ENCODE results near the gene FNDC4.
"Not testable (repeated sequence)": the region's sequence is repeated elsewhere in the genome, so short reads cannot be mapped to it uniquely, and the experiment has no call there.

FNDC4 gene, protein sequence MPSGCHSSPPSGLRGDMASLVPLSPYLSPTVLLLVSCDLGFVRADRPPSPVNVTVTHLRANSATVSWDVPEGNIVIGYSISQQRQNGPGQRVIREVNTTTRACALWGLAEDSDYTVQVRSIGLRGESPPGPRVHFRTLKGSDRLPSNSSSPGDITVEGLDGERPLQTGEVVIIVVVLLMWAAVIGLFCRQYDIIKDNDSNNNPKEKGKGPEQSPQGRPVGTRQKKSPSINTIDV

DNA sequence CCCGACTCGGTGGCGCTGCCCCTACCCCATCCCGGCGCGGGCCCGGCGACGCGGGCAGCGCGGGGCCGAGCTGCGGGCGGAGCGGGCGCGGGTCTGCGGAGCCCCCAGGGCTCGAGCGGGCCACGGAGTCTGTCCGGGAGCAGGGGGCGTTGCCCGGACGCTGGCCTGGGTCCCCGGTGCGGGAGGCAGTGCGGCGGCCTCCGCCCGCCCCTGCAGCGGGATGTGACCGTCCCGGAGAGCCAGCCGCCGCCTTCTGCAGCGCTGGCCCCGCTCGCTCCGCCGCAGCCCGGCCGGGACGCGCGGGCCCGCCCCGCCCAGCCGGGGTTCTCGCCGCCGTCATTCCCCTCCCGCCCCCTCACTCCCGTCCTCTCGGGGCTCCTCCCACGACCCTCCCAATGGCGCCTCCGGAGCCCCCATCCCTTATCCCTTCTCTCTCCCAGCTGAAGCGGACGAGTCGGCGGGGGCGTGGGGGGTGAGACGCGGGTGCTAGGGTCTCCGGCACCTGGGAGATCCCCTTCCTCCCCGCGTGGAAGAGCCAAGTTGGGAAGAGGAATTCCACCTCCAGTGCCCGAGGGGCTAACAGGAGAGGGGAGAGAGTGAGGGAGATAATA is at the start of gene FNDC4:
Gene FNDC4, minus strand, starts transcription at position 257 of the 611 bp plus-strand sequence. CDS start 521 bp downstream, outside the sequence.
- no peak for DNase-seq

DNA sequence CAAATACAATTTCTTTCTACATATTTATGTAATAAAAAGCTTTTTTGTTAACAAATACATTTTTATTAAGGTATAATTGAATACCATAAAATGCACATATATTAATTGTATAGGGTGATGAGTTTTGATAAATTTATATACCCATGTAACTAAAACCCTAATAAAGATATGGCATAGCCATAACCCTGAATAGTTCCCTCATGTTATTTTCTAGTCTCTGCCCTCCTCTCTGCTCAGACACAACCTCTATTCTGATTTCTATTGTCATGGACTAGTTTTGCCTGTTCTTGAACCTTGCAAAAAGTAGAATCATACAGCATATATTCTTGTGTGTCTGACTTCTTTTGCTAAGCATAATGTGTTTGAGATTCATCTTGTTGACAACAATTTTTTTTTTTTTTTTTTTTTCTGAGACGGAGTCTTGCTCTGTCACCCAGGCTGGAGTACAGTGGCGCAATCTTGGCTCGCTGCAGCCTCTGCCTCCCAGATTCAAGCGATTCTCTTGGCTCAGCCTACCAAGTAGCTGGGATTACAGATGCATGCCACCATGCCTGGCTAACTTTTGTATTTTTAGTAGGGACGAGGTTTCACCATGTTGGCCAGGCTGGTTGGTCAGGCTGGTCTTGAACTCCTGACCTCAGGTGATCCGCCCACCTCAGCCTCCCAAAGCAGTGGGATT is 49.3 kb upstream of the FNDC4 start:
- no peak for DNase-seq

DNA sequence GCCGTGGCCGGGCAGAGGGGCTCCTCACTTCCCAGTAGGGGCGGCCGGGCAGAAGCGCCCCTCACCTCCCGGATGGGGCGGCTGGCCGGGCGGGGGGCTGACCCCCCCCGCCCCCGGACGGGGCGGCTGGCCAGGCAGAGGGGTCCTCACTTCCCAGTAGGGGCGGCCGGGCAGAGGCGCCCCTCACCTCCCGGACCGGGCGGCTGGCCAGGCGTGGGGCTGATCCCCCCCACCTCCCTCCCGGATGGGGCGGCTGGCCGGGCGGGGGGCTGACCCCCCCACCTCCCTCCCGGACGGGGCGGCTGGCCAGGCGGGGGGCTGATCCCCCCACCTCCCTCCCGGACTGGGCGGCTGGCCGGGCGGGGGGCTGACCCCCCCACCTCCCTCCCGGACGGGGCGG is 44.6 kb upstream of the FNDC4 start:
- not testable (repeated sequence) for DNase-seq

DNA sequence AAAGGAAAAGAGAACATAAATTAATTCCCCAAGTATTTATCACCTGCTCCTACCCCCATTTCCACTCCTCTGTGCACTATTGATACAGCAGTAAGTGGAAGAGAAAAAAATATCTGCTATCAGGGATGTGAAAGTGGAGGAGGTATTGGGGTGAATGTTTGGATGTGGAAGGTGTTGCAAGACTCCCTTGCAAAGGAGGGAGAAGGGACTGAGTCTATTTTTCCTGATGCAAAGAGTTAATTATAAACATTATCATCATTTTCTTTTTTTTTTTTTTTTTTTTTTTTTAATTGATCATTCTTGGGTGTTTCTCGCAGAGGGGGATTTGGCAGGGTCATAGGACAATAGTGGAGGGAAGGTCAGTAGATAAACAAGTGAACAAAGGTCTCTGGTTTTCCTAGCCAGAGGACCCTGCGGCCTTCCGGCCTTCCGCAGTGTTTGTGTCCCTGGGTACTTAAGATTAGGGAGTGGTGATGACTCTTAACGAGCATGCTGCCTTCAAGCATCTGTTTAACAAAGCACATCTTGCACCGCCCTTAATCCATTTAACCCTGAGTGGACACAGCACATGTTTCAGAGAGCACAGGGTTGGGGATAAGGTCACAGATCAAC is 43.9 kb upstream of the FNDC4 start:
- not testable (repeated sequence) for DNase-seq

DNA sequence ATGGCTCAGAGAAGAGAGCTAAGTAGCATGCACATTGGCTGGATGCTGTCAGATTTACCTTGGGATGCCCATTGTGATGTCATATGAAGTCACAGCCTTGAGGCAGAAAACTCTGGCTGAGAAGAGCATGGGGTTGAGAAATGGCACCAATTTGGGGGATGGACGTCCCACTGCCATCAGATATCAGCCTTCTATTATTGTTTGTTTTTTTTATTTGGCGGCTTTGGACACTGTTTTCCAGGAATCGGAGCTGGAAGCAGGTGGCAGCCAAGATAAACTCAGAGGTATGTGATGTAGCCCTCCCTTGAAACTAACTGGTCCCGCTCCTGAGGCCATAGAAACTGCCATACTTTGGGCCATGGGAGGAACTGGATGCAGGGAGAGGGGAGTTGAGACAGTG is 42.3 kb upstream of the FNDC4 start:
- DNase-seq = no peak

DNA sequence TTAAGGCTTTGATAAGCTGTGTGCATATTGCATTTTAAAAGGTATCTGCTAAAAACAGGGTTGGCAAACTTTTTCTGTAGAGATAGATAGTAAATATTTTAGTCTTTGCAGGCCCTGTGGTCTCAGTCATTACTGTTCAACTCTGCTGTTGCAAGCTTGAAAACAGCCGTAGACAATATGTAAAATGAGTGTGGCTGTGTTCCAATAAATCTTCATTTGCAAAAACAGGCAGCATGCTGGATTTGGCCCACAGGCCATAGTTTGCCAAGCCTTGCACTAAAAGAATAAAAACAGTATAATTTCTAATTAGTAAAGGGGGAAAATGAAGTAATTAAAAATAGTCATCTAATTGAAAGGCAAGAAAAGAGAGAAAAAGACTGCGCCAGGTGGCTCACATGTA is 37.0 kb upstream of the FNDC4 start:
- no peak for DNase-seq

DNA sequence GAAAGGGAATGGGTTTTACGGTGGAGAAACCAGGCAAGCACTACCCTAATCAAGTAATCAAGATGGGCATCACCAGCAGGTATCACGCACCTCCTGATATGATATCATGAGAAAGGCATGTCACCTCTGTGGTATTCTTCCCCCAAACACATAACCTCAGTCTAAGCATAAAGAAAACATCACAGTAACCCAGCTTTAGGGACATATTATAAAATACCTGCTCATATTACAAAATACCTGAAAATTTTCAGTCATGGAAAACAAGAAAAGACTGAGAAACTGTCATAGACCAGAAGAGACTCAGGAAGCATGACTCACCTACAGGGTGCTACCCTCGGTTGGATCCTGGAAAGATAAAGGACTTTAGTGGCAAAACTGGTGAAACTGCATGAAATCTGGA is 32.2 kb upstream of the FNDC4 start:
- no peak for DNase-seq

DNA sequence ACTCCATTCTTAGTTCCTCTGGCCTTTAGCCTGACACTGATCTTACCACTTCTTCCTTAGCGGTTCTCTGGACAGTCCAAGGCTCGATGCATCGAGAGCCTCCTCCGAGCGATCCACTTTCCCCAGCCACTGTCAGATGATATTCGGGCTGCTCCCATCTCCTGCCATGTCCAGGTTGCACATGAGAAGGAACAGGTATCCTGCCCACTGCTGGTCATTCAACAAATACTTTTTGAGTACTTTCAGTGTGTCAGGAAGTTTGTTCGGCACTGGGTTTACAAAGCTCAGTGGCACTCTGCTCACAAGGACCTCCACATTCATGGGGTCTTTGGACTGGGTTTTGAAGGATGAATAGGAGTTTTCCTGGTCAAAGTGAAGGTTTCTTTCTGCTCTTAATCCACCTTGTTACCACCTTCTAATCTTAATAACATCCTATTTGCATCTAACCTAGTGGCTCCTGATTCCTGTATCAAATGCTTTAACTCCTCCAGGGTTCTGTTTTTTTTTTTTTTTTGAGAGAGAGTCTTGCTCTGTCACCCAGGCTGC is 27.5 kb upstream of the FNDC4 start:
- no peak for DNase-seq

DNA sequence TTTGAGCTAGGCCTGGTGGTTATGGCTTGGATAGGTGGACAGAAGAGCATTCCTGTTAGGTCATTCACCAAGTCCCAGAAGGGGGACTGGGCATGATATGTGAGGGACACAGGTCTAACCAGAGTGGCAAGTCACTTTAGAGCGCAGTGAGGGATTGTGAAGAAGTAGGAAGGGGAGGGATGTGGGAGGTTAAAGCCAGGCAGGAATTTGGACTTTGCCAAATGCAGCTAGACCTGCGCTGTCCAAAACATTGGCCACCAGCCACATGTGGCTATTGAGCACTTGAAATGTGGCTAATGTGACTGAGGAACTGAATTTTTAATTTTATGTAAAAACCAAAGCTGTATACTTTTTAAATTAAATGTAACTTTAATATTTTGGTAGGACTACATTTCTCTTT is 25.3 kb upstream of the FNDC4 start:
- DNase-seq = no peak

DNA sequence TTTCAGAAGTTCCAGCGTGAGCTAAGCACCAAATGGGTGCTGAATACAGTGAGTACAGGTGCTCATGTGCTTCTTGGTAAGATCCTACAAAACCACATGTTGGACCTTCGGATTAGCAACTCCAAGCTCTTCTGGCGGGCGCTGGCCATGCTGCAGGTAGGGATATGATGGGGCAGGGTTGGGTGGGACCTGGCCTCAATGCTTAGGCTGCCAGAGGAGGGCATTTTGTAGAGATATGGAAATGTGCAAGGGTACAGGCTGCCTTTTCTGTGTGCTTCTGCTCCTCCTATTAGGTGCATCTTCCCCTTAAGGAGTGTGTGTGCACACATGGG is 23.7 kb upstream of the FNDC4 start:
- no peak for DNase-seq

DNA sequence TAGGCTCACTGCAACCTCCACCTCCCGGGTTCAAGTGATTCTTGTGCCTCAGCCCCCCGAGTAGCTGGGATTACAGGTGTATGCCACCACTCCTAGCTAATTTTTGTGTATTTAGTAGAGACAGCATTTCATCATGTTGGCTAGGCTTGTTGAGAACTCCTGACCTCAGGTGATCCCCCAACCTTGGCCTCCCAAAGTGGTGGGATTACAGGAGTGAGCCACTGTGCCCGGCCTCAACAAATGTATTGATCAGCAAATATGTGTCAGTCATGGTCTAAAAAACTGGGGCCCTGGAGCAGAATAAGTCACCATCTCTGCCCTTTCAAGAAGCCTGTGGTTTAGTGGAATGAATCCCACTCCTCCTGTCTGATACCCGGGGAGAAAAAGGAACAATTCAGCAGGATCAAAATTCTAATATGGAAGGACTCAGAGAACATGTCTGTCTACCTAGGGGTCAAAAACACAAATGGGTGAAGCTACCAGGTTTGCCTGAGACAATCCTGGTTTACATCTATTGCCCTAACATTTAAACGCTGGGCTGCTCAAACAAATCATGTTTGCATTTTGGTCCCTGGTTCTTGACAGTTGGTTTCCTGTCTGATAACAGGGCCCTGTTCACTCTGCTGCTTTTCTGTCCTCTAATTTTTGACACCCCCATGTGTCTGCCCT is 23.2 kb upstream of the FNDC4 start:
- no peak for DNase-seq

DNA sequence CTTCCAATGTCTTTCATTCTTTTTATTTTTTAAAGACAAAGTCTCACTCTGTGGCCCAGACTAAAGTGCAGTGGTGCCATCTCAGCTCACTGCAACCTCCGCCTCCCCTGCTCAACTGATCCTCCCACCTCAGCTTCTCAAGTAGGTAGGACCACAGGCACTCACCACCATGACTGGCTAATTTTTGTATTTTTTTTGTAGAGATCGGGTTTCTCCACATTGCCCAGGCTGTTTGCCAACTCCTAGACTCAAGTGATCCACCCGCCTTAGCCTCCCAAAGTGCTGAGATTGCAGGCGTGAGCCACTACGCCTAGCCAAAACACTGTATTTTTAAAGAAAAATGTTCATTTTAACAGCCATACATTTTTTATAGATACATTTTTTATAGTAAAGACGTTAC is 14.3 kb upstream of the FNDC4 start:
- no peak for DNase-seq

DNA sequence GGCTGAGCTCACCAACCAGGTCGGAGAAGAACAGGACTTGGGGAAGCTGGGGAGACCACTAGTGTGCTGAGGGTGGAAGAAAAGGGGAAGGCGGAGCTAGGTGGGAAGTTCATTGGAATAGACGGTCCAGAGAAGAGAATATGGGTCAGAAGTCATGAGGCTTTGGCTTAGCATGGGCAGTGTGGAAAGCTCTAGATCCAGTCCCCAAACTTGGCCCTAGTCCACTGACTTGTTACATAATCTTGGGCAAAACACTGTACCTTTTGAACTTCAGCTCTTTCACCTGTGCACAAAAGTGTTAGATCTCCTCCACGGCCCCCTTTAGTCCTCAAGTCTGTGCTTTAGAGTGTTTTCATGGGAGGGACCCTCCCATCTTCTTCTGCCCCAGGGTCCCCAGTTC is 12.3 kb upstream of the FNDC4 start:
- no peak for DNase-seq

DNA sequence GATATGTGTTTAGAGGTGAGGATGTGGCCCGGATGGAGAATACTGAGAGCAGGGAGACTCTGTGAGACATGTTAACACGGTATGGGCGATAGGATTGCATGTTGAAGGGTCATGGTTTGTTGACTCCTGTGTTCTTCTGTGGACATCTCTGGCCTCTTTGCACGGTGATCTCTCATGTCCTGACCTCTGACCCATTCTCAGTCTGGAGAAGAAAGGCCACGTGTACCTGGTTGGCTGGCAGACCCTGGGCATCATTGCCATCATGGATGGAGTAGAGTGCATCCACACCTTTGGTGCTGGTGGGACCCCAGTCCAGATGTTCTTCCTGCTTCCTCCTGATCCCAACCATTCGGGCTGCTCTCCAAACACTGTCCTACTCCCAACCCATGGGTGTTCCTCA is 11.6 kb upstream of the FNDC4 start:
- no peak for DNase-seq

DNA sequence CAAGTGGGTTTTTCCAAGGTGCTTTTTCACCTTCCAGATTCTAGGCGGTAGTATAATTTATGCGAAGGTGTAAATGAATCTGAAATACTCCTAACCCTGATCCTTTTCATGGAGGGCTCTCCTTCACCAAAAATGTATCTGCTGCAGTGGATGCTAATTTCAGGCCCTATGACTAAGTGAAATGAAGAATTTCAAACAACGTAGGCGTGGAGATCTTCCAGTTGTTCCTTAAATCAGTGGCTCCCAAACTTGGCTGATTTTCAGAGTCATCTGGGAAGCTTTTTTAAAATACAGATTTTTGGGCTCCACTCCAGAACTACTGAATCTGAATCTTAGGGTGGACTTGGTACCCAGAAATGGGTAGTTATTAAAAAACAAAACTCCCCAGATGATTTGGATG is 7.1 kb upstream of the FNDC4 start:
- no peak for DNase-seq

DNA sequence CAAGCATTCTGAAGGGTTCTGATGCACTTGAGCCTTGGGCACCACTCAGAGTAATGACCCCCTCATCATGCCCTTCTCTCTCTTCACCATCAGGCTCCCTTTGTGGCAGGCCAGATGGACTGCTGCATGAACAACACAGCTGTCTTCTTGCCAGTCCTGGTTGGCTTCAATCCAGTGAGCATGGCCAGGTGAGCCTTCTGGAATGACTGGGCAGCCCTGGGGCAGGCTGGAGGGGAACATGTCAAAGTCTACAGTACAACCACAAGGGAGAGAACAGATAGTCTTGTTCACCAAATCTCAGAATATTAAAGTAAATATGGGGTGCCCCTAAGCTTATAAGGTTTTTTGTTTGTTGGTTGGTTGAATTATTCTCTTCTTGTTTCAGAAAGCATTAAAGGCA is 6.0 kb upstream of the FNDC4 start:
- DNase-seq = no peak

DNA sequence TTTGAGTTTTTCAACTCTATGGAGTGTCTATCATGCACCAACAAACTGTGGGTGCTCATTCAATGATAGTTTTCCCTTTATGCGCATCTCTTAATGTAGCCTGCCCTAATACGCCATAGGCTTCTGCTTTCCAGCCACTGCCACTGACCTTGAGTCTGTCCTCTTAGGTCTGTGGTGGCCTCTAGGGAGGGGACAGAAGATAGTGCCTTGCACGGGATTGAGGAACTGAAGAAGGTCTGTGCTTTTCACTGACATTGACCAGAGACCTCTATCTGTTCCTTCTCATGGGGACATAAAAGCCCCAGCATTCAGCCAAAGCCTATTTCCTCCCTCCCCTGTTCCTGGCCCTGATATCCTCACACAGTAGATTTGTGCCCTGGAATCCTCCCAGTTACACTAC is 4.0 kb upstream of the FNDC4 start:
- DNase-seq = no peak

DNA sequence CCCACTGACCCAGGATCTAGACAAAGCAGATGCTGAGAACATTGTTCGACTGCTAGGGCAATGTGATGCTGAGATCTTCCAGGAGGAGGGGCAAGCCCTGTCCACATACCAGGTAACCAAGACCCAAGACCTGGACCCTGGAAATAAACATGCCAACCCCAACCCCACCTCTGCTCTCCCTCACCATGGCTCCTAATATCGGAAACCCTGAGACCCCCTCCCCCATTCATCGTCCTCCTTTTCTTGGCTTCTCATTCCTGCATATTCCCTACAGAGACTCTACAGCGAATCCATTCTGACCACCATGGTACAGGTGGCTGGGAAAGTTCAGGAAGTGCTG is 2.3 kb upstream of the FNDC4 start:
- no peak for DNase-seq

DNA sequence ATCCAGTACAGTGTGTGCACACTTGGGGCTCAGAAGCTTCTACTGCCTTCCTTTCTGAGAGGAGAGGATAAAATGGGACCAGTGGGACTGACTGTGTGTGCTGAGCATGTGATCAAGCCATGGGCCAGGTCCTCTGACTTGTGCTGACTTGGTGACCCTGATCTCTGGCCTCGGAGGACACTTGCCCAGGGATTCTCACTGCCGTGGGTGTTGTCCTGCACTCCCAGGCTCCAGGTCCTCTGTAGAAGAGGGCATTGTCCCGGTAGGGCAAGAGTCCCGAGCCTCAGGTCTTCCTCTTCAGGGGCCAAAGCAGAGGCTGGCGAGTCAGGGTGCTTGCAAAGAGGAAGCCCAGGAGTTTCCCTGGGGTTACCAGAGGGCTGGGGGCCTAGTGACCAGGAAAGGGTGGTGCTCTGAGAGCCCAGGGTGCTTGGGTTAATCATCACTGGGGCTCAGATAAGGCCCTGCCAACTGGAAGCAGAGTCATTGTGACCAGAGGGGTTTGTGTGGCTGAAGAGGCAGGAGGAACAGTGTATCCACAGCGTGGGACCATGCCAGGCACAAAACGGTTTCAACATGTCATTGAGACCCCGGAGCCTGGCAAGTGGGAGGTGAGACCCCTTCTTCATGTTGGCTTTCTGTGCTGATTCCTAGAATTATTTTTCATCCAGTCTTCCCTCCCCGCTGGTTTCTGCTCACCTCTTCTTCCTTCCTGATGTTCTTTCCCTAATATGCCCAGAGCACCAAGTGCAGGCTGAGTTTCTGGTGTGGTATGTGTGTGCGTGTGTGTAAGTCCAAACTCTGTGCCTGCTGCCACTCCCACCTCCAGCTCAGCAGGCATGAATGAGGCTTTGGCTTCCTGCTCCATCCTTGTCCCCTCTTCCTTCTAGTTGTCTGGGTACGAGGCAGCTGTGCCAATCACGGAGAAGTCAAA is 1.6 kb upstream of the FNDC4 start, which contains the start of gene GCKR:
Gene GCKR, plus strand, starts transcription at position 483 of the 931 bp plus-strand sequence. Its CDS starts 66 bp downstream, at position 549.
- DNase-seq = peak; percentile 38

DNA sequence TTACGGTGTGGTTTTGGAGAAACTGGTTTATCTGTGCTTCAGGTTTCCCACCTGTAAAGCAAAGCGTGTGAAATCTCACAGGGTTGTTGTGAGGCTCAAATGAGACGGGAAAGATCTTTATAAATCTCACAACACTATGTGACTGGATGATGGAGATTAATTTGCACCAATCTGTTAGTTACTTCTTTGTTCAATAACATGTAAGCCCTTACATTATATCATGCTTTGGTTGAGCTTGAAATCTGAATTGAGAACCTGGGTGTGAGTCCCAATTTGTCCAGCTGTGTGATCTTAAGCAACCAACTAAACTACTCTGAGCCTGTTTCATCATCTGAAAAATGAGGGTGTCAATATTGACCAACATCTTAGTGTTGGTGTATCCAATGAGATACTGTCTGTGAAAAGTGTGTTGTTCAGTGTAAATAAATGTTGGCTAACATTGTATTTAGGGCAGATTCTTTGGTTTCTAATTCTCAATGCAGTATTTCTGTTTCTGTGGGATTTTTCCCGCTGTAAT is 898 bp upstream of the FNDC4 start:
- DNase-seq = no peak

DNA sequence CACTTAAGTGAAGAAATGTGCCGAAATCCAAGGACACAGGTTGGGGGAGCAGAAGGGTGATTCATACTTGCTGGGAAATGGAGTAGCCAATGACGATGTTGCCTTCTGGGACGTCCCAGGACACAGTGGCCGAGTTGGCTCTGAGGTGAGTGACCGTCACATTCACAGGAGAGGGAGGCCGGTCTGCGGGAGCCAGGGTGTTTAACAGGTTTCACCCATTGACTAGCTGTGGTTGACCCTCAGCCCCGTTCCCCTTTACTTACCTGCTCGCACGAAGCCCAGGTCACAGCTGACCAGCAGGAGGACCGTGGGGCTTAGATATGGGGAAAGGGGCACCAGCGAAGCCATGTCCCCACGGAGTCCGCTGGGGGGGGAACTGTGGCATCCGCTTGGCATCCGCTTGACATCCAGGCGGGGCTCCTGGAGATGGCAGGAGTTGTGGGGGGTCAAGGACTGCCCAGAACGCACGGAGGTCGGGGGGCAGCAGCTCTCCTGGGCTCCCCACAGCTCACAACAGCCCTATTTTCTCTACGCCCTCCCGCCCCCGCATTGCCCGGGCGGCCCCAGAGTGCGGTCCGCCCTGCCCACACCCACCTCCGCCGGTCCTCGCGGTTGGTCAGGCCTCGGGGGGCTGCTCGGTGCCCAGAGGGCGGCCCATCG is 586 bp downstream of the FNDC4 start:
- DNase-seq = no peak

DNA sequence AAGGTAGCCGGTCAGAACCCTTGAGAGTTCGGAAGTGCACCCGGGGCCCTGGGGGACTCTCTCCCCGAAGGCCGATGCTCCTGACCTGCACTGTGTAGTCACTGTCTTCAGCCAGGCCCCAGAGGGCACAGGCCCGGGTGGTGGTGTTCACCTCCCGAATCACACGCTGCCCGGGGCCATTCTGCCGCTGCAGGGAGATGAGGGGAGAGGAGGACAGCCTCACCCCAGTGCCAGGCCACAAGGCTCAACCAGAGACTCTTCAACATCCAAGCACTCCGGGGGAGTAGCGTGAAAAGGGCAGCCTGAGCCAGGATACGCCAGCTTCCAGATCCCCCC is 1.1 kb downstream of the FNDC4 start:
- DNase-seq = no peak

Measured in CD4-positive, alpha-beta T cell treated with Interleukin-15 for 1 hour (primary cell).